Spinal cord (tissue), 10 donors: ENCODE measurements around the gene FGF7. TPM values are rescaled to one million over a fixed set of nuclear protein-coding genes. Genes with fewer than 3 reads are reported as not detected.
"Not testable (repeated sequence)": the region's sequence is repeated elsewhere in the genome, so short reads cannot be mapped to it uniquely, and the experiment has no call there.

ENCODE experiments used
- DNase-seq, 6 donors: peaks; one replicate each; pipeline versions ENCODE4 v3.0.0 to v3.0.0-alpha.2; 2013 to 2015; ENCODE audit warnings: low spot score in 6 of 6, low read depth in 4 of 6
- H3K27ac ChIP-seq: one replicate; pipeline ENCODE4 v1.5.1; 2013; ENCODE audit warnings: low read depth, low read length, control low read depth
- H3K27me3 ChIP-seq: one replicate; pipeline ENCODE4 v1.6.1; 2013; ENCODE audit warnings: low read length; ENCODE audit not compliant: control insufficient read depth, insufficient read depth
- H3K36me3 ChIP-seq: one replicate; pipeline ENCODE4 v1.6.1; 2013; ENCODE audit warnings: low read length; ENCODE audit not compliant: control insufficient read depth, insufficient read depth
- H3K4me1 ChIP-seq: one replicate; pipeline ENCODE4 v1.6.1; 2013; ENCODE audit warnings: low read length; ENCODE audit not compliant: control insufficient read depth, insufficient read depth
- H3K4me3 ChIP-seq: one replicate; pipeline ENCODE4 v1.5.1; 2013; ENCODE audit warnings: low read depth, low read length, control low read depth
- H3K9me3 ChIP-seq: one replicate; pipeline ENCODE4 v1.6.1; 2013; ENCODE audit warnings: low read length; ENCODE audit not compliant: control insufficient read depth, insufficient read depth
- WGBS: methylation state at CpG from one replicate; pipeline ENCODE4 v1.1.5; 2013; ENCODE audit warnings: missing lambda C conversion rate; ENCODE audit not compliant: insufficient coverage; 5-methylcytosine and 5-hydroxymethylcytosine counted together
- polyA plus RNA-seq, 2 donors: library from polyadenylated mRNA; unstranded; fragments of 120-200 nt; gene quantifications; one replicate each; pipeline ENCODE4 v1.2.1, GENCODE V29; 2013; ENCODE audit not compliant: insufficient read length in 2 of 2
- total RNA-seq, 2 donors: library from RNA; depleted of rRNA in 1 of 2; stranded (reverse); fragments of 120-200 nt in 1 of 2; fragments of >200 nt in 1 of 2; gene quantifications; one replicate each; pipeline versions ENCODE4 v1.2.3 to v1.2.4, GENCODE V29; 2013 to 2014
- donor health status: healthy.

Gene FGF7
- total and polyA plus RNA-seq, 4 donors = 4.2 to 10.4 (median 5.7) TPM

- H3K9me3 ChIP-seq, DNase-seq, H3K36me3 ChIP-seq, H3K4me1 ChIP-seq, H3K27ac ChIP-seq, H3K4me3 ChIP-seq, H3K27me3 ChIP-seq: not testable (repeated sequence)
Measured at GRCh38 chr15:49478982-49479381, 55.9 kb downstream of the FGF7 start.

- H3K27me3 ChIP-seq, H3K36me3 ChIP-seq, H3K9me3 ChIP-seq, H3K27ac ChIP-seq, H3K4me3 ChIP-seq, H3K4me1 ChIP-seq: not testable (repeated sequence)
- peak in 1 of 6 donors; percentile 42 for DNase-seq
- WGBS = no CpG with 5 or more reads among the region's 1 CpG
Measured at GRCh38 chr15:49485401-49485800, 62.4 kb downstream of the FGF7 start.

- WGBS = 83% methylated on average over 1 of the region's 1 CpG
- no peaks in the 10 kb centered on the region for H3K4me1 ChIP-seq
- DNase-seq = no peak
Measured at GRCh38 chr15:49490966-49491365, 67.9 kb downstream of the FGF7 start.

GRCh38 chr15:49492151-49492550 is 69.1 kb downstream of the FGF7 start:
- no CpG with 5 or more reads among the region's 2 CpGs for WGBS
- H3K4me3 ChIP-seq = no peak overlapping the region
- H3K9me3 ChIP-seq = no peaks in the 10 kb centered on the region
- no peak overlapping the region for H3K27ac ChIP-seq
- H3K4me1 ChIP-seq = no peaks in the 10 kb centered on the region
- H3K36me3 ChIP-seq = no peaks in the 10 kb centered on the region
- no peaks in the 10 kb centered on the region for H3K27me3 ChIP-seq
- DNase-seq = no peak

More at GRCh38 chr15:49490966-49491365, 67.9 kb downstream of the FGF7 start:
- no peak overlapping the region for H3K27ac ChIP-seq
- H3K36me3 ChIP-seq = no peaks in the 10 kb centered on the region
- H3K9me3 ChIP-seq = no peaks in the 10 kb centered on the region
- no peaks in the 10 kb centered on the region for H3K27me3 ChIP-seq
- H3K4me3 ChIP-seq = no peak overlapping the region

- Histone ChIP-seq H3K27me3 (no peaks in the 10 kb centered on the region), H3K4me3 (no peak overlapping the region), H3K36me3 (no peaks in the 10 kb centered on the region), H3K4me1 (no peaks in the 10 kb centered on the region), H3K9me3 (no peaks in the 10 kb centered on the region), H3K27ac (no peak overlapping the region)
- DNase-seq = no peak
- WGBS = no CpG with 5 or more reads among the region's 1 CpG
Measured at GRCh38 chr15:49492830-49493229, 69.8 kb downstream of the FGF7 start.

GRCh38 chr15:49494842-49495241 is 71.8 kb downstream of the FGF7 start:
- H3K27me3 ChIP-seq = no peaks in the 10 kb centered on the region
- no peaks in the 10 kb centered on the region for H3K4me1 ChIP-seq
- H3K4me3 ChIP-seq = no peak overlapping the region
- no peak overlapping the region for H3K27ac ChIP-seq
- no peaks in the 10 kb centered on the region for H3K9me3 ChIP-seq
- H3K36me3 ChIP-seq = no peaks in the 10 kb centered on the region
- peak in 1 of 6 donors; percentile 11 for DNase-seq
- no CpG with 5 or more reads among the region's 1 CpG for WGBS

- H3K4me1 ChIP-seq = no peaks in the 10 kb centered on the region
- no peak overlapping the region for H3K4me3 ChIP-seq
- H3K27ac ChIP-seq = no peak overlapping the region
- H3K27me3 ChIP-seq = no peaks in the 10 kb centered on the region
- no peaks in the 10 kb centered on the region for H3K9me3 ChIP-seq
- no peaks in the 10 kb centered on the region for H3K36me3 ChIP-seq
- DNase-seq = no peak
- WGBS = no CpG with 5 or more reads among the region's 3 CpGs
Measured at GRCh38 chr15:49495993-49496753, 73.1 kb downstream of the FGF7 start.

GRCh38 chr15:49501586-49501985 is 78.5 kb downstream of the FGF7 start:
- Histone ChIP-seq H3K4me3 (no peak overlapping the region), H3K9me3 (peaks cover 2% of the 10 kb centered on the region), H3K36me3 (no peaks in the 10 kb centered on the region), H3K27ac (no peak overlapping the region), H3K27me3 (no peaks in the 10 kb centered on the region), H3K4me1 (no peaks in the 10 kb centered on the region)
- WGBS = 70% methylated on average over 1 of the region's 1 CpG
- DNase-seq = no peak

- DNase-seq = no peak
- peaks cover 2% of the 10 kb centered on the region for H3K9me3 ChIP-seq
- H3K36me3 ChIP-seq = no peaks in the 10 kb centered on the region
- no peaks in the 10 kb centered on the region for H3K4me1 ChIP-seq
- H3K27me3 ChIP-seq = no peaks in the 10 kb centered on the region
- no peak overlapping the region for H3K27ac ChIP-seq
- H3K4me3 ChIP-seq = no peak overlapping the region
- WGBS = no CpG with 5 or more reads among the region's 1 CpG
Measured at GRCh38 chr15:49506341-49506740, 83.3 kb downstream of the FGF7 start.

- no peaks in the 10 kb centered on the region for H3K4me1 ChIP-seq
- no CpG with 5 or more reads among the region's 3 CpGs for WGBS
Measured at GRCh38 chr15:49507261-49507660, 84.2 kb downstream of the FGF7 start.

More at GRCh38 chr15:49507261-49507660, 84.2 kb downstream of the FGF7 start:
- no peaks in the 10 kb centered on the region for H3K36me3 ChIP-seq
- no peak overlapping the region for H3K27ac ChIP-seq
- H3K9me3 ChIP-seq = no peaks in the 10 kb centered on the region
- H3K27me3 ChIP-seq = no peaks in the 10 kb centered on the region
- no peak overlapping the region for H3K4me3 ChIP-seq
- DNase-seq = no peak
